Measurements from ENCODE around the gene IFI44.

Gene IFI44

DNA sequence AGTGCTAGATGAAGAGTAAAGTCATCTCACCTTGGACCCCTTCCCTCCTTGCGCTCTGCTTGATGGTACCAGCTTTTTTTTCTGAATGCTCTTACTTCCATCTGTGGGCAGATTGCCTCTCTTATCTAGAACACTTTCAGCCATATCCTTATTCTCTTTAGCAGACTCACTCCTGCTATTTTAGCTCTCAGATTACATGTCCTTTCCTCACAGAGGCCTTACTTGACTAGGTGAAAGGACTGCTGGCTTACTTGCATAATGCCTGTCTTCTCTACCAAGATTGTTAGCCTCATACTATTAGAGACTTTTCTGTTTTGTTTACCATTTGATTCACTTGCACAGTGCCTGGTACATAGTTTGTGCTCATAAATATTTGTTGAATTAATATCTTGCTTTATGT lies 9.3 kb downstream of the IFI44 start:
- no peak for DNase-seq

DNA sequence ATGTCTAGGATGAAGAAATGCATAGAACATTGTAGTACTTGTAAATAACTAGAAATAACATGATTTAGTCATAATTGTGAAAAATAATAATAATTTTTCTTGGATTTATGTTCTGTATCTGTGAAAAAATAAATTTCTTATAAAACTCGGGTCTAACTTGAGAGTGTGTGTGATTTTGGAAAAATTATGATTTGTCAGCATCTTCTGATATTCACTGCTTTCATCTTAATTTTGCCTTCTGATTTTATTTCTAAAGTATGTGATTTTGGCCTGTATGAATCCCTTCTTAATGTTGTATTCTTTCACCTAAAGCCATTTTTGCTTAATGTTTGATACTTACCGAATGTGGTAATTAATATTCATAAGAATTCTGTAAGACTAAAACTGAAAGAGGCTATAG lies 14.3 kb downstream of the IFI44 start:
- DNase-seq, result no peak

DNA sequence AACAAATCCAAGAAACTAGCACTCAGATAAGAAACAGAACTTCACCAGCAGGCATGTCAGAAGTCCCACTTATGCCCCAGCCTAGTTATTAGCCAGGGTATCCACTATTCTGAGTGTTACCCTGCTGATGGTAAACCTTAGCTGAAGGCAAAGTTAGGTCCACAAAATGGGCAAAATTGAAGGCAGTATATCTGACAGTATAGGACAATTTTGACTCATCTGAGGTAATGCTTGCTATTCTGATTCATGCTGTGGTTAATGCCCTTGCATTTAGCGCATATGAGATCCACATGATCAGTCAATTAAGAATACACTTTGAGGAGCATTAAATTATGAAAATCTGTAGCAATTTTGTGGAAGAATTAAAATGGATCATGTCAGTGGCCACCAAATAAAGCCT lies 15.1 kb downstream of the IFI44 start:
- DNase-seq, result no peak

DNA sequence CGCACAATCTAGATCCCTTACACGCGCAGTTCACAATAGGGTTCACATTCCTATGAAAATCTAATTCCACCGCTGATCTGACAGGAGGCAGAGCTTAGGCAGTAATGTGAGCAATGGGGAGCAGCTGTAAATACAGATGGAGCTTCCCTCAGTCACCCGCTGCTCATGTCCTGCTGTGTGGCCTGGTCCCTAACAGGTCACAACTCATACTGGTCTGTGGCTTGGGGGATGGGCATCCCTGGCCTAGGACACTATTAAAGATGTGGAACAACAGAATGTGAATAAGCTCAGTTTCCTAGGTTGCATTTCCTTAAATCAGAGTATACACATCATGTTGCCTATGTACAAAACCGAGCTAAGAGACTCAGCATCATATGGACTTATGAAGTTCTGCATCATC lies 16.2 kb downstream of the IFI44 start:
- no peak for DNase-seq

DNA sequence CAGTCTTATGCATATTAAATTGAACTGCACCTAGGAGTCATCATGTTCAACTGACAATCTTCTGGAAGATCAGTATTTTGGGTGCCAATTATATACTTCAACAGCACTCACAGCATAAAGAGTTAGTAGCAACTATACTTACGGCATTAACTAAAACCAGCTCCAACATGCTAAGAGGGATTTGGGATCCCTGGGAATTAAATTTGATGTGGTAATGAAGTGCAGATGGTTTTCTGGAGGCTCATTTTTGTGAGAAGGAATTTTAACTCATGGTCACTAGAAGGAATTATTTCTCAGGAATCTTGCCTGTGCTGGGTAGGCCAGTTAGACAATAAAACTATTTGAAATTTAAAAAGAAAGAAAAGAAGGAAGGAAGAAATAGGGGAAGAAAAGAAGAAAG lies 18.3 kb downstream of the IFI44 start:
- no peak for DNase-seq

DNA sequence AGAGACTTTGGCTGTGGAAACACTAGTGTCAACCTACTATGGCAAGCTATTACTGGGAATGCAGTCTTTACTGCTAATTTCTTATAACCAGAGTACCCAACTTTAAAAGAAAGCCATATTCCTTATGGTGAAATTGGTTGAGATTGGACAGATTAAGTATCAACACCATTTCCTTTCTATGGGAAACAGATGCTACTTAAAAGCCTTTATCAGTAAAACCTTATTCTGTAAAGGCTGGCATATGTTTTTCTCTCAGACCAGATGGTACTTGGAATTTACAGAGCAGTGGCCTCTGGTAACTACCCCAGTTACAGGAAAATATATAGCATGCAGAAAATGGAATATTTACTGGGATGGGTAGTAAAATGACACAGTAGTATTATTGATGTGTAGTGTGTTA lies 18.8 kb downstream of the IFI44 start:
- no peak for DNase-seq

DNA sequence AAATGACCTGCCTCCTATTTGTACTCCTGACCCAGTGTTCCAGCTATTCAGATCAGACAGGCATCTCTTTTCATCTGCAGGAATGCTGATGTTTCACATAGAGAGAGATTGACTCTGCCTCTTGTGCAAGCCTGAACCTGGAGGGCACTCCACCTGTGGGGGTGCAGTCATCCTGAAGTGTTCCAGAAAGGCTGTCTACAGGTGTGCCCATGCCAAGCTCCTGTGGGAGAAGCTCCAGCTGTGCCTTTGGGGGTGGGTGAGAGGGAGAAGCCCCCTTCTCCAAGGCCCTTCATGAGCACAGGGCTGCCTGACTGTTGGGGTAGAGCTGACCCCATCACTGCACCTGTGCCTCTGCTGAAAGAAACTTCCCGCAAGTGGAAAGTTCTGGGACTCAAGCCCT lies 22.8 kb downstream of the IFI44 start:
- no peak for DNase-seq

DNA sequence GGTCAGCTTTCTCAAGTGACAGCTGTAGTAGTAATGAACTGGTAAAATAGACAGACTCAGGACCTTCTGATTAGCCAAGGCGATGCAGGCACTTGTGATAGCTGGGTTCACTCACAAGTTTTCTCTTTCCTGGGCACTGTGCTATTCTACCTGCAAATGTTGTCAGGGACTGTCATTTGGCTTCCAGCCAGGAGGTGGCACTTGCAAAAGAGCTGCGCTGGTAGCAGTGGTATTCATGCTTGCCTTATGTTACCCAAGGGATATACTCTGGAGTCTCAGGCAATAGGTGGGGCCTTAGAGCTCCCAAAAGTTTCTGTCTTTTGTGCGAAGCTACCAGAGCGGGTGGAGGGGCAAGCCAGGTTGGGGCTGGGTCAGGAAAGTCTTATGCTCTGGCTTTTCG lies 23.5 kb downstream of the IFI44 start:
- DNase-seq, result no peak

DNA sequence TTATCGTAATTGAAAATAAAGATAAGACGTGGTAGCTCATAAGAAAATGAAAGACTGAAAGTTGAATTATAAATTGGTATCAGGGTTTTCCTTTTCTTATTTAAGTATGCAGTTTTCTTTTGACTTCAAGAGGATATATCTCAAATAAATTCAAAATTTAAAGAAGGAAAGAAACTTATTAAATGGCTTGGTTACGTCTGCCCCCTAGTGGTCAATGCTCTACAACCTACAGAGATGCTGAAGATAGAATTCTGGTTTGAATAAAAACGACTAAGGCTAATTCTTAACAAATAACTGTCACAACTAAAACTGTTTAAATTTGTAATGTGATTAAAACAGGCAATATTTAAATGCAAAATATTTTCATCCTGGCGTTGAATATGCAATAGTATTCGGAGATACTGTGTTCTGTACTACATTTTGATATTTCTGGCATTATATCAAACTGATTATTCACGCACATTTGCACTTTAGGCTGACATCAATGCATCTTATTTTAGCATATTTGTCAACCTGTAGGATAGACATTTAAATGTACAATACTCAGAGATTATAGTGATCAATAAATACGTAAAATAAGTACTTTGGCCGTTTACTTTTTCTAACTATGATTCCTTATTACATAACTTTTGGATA lies 26.8 kb downstream of the IFI44 start:
- DNase-seq, result peak; percentile 57

DNA sequence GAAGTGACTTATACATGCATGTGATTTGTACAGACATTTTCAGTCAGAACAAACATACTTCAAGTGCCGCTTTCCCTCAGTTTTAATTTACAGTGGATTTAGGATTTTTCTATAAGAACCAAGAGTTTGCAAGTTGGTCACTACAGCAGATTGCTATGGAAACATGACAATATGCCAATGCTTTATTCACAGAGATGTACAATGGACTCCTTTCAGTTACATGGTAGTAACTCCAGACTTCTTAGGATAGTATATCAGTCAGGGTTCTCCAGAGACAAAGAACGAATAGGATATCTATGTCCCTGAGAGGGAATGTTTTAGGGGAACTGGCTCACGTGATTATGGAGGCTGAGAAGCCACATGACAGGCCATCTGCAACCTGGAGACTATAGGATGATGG lies 27.4 kb downstream of the IFI44 start:
- DNase-seq, result no peak

DNA sequence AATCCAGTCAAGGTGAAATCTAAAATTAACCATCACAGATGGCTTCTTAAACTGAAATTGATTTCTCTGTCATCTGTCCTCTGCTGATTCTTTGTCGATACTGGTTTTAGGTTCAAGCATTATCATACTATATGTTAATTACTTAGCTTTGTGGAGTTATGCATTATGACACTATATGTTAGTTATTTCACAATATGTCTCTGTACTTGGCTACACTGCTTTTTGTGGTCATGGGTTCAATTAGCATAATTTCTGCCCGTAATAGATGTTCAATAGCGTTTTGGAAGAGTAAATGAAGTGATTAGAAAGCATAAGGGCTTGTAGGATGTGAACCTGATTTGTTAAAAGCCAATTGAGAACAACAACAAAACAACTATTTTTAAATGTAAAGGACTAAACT lies 28.2 kb downstream of the IFI44 start:
- DNase-seq, result no peak

DNA sequence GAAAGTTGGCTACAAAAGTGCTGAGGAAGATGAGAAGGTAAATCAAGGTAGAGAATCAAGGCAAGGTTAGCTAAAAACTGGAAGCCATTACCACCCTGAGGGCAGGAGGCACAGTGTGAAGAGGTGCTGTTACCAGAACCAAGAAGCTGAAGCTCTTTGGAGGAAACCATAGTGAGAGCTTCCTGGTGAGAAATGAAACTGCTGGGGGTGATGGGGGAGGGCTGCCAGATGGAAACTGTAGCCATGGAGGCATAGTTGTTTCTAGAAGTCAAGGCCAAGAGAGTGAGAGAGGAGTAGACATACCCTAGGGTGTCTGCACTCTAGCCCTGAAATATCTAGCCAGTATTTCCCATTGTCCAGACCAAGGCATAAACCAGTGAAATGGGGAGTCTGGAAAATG lies 28.7 kb downstream of the IFI44 start:
- DNase-seq, result no peak

DNA sequence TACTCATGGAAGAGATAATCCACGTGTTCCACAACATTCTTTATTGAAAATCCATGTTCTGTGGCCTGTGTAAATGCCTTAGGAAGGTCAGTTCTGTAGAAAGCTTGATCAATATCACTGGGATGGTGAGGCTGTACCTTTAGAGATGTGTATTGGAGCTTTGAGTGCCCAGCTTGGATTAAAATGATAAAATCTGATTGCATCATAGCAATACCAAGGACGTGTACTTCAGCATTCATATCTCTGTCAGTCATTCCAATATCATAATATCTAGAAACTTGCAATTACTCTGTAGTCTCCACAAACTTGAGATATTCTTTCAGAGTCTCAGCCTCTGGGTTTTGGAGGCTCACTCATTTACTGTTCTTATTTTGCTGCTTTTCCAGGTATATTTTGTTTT lies 31.6 kb downstream of the IFI44 start:
- no peak for DNase-seq

DNA sequence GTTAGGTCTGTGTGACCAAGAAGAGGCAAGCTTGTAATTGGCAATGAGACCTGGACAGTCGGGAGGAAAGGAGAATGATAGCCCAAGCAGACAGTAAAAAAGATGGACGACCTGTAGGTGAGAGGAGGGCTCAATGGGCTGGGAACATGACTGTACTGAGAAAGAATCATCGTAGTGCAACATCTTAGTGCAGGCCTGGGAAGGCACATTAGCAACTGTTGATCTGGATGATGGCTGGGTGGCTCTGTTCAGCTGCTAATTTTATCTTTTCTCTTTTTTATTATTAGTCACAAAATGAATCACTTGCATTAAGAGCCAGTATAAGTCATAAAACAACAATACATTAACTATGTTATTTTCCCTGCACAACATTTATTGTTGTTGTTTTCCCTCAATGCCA lies 32.9 kb downstream of the IFI44 start:
- no peak for DNase-seq

DNA sequence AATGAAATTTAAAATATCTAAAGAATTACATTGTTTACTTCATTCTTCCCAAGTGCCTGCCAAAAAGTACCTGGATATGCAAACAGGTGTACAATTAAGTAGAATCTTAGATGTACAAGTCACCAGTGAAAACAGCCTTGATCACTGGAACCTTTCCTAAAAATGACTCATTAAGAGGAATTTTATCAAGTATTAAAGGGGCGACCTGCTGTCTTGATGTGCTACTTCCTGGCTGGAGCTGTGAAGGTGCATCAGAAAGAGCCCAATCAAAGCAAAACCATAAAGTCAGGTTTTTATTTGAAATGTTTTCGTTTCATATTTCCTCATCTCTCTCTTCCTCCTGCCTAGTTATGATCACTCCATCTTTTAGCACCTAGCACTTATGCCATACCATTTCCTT lies 33.4 kb downstream of the IFI44 start:
- no peak for DNase-seq

DNA sequence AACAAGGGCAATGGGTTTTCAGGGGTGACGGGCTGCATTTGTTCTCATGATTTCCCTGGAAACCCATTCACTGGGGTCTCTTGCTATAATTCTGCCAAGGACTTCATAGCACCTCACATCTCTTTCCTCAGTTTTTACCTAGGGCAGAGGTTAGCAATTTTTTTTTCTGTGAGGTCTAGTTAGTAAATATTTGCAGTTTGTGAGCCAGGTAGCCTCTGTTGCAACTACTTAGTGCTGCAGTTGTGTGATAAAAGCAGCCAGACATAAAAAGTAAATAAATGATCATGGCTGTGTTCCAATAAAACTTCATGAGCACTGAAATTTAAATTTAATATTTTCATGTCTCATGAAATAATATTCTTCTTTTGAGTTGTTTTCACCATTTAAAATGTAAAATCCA lies 37.7 kb downstream of the IFI44 start:
- no peak for DNase-seq

DNA sequence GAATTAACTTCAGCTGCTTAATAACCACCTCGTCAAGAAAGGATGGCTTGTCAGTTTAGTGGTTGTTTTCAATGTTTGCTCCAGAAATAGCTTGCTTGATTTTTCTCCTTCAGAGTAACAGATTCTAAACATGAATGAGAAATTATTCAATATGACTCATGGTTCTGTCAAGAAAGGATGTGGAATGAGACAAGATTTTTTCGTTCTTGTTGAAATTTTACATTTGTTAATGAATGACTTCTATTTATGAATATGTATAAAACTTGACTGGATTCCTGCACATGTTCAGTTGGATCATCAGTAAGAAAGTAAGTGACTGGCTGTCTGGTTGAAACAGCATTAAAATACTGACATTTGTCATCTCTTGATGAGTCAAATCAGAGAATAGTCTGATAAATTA lies 38.3 kb downstream of the IFI44 start:
- no peak for DNase-seq

DNA sequence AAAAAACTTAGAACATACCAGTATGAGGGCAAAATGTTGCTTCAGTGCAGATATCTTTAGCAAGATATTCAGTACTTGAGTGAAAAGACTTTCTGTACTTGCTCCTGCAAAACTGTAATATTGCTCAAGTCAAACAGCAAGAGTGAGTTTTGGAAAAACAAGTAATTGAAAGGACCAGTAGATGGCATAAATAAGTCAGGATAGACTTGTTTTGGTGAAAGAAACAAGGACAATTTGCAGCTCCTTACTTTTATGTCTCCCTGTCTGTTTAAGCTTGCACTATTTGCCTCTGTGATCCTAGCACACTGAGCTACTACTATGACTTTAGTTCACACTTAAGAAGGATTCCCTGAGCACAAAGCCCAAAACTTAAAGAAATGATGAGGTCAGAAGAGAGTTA lies 39.1 kb downstream of the IFI44 start:
- no peak for DNase-seq

DNA sequence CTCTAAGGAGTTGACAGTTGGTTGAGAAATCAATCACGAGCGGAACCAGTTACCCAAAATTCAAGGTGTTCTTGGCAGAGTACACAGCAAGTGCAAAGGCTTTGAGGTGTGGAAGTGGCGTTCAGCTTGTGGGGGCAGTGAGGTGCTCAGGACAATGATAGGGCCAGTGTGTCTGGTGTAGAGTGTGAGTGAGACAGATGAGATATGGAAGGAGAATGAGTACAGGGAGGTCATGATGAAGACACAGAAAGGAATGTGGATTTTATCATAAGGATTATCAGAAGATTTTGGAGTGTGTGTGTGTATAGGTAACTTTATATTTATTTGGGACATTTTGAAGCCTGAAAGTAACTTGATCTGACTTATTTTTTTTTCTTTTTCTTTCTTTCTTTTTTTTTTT lies 40.9 kb downstream of the IFI44 start:
- no peak for DNase-seq

DNA sequence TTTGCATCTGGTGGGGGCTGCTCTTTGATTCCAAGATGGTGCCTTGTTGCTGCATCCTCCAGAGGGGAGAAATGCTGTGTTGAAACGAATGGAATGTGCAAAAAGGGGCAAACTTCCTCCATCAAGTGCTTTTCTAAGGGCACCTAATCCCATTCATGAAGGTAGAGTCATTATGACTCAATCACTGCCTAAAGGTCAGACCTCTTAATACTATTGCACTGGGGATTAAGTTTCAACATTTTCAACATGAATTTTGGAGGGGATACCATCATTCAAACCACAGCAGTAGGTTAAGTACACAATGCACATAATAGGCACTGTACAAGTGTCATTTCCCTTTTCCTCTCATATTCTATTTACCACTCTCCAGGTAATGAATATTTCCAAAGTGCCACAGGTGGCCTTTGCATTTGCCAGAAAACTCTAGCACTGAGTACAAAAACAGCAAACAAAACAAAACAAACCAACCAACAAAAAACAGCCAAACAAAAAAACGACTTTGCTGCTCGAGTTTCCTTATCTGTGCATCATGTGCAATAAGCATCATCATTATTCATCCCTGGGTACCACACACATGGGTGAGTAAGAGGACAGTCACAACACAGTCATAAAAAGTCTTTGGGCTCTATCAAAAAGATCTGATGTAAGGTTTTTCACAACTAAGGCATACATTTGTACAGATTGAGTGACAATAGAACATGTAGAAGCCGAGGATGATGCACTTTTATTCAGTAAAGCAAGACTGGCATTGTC lies 42.5 kb downstream of the IFI44 start:
- DNase-seq, result no peak

DNA sequence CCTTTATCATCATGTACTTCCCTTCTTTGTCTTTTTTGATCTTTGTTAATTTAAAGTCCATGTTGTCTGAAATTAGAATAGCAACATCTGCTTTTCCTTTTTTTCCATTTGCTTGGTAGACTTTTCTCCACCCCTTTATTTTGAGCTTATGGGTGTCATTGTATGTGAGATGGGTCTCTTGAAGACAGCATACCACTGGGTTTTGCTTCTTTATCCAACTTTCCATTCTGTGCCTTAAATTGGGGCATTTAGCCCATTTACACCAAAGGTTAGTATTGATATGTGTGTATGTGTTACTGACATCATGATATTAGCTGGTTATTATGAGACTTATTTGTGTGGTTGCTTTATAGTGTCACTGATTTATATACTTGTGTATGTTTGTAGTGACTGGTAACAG lies 50.2 kb downstream of the IFI44 start:
- no peak for DNase-seq

DNA sequence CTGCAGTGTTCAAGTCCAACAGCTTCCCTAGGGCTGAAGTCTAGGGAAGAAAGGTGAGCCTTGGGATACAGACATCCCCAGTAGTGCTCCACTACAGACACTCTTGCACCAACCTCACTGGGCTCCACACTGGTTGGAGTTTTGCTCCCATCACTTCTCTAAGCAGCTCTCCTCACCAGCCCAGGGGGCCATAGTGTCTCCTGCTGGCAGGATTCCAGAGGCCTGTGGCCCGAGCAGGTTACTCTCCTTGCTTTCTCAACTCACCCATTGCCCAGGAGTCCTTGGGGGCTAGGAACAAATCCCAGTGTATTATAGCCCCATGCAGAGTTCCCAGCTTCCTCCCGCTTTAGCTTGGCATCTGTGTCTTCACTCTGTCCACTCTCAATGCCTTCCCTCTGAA lies 52.8 kb downstream of the IFI44 start:
- no peak for DNase-seq

DNA sequence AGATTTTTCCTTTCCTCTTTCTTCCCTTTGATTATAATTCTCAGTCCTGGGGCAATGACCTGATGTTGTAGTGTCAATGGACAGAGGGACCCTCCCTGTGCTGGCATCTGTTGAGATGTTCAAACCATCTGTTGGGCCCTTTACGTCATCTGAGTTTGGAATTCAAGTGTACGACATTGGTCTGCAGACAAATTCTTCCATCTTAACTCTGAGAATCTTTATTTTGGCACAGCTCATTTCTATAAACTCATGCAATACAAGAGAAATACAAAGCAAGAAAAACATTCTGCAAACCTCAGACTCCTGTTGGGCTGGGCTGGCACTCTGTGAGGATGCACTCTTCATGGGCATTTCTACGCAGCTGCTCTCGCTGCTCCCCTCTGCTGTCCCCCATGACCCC lies 54.2 kb downstream of the IFI44 start:
- no peak for DNase-seq

DNA sequence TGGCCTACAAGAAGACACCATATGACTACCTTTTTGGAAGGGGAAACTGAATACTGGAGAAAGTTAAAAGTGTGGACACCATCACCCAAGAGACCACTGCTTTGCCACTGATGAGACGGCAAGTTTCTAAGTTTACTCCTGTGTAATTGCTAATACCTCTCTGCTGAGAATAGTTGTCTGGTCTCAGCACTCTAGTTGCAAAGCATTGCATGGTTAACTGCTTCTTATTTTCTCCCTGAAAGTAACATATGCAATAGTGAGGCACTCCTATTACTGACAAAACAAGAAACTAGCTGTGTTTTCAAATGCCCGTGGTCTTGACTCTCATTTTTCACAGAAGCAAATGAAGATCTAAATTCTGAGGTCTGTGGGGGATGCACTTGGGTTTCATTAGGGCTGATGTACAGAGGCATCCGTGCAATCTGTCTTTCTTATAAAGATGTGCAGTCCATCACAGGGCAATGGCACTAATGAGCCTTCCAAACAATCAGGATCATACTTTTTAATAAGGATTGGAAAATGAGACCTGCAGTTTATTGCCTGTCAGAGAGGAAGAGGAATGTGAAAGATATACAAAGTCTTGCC lies 62.9 kb downstream of the IFI44 start:
- DNase-seq, result no peak

DNA sequence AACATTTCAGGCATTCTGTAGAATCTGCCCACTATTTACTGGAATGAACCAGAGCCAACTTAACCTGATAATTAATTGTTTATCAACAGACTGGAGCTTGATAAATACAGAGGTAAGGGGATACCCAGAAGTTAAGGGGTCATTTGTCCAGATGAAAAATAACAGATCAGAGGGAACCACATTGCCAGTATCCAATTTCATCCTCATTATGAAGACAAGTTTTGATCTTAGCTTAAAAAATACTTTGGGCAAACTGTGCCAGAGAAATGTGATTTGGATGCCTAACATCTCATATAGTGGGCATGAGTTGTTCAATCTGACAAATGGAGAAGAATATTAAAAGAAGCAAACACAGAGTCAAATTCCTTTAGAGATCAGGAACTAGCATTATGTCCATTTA lies 63.7 kb downstream of the IFI44 start:
- DNase-seq, result no peak

Measured in effector CD4-positive, alpha-beta T cell (primary cell).